ENCODE results near the gene MUC5B.

The MUC5B gene

DNA sequence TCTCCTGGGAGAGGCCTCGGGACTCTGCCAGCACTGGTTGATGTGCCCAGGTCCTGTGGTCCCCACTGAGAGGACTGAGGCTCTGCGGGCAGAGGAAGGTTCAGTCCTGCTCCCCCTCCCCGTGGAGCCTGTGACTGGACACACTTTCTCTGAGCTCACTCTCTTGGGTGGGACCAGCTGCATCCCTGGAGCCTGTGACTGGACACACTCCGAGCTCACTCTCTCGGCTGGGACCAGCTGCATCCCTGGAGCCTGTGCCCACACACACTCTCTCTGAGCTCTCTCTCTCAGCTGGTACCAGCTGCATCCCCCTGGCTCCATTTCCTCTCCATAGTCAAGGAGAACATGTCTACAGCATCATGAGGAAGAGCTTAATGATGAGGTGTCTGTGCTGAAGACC is 47.1 kb downstream of the MUC5B start:
- peak in 1 of 14 donors; percentile 16 for DNase-seq

DNA sequence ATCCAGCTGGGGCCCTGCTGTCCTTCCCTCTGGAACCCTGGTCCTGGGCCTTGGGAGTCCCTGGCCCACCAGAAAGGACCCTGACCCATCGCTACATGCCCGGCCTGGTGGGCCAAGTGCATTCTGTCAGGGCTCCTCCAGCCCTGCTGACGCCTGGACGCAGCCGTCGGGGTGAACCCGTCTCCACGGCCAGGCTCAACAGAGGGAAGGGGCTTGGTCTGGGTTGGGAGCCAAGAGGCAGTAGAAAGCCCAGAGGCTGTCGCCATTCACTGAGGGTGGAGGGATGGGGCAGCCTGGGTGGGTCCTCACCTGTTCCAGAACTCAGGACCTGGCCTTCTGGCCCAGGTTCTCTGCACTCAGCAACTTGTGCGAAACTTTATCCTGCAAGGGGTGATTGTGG is 47.6 kb downstream of the MUC5B start:
- no peak for DNase-seq

DNA sequence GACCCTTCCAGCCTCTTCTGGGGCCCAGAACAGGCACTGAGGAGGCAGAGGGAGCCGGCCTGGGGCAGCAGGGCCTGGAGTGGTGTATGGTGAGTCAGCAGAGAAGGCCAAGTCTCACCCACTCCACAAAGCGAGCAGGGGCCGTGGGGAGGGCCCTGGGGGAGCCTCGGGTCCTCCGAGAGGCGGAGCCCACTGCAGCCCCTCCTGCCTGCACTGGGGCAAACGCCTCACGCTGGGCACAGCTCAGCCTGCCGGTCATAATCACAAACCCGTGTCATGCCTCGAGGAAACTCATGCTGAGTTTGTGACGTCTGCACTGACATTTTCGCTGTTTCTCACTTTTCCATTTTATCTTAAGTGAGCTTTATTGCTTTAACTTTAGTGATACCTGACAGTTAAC is 48.1 kb downstream of the MUC5B start:
- no peak for DNase-seq

DNA sequence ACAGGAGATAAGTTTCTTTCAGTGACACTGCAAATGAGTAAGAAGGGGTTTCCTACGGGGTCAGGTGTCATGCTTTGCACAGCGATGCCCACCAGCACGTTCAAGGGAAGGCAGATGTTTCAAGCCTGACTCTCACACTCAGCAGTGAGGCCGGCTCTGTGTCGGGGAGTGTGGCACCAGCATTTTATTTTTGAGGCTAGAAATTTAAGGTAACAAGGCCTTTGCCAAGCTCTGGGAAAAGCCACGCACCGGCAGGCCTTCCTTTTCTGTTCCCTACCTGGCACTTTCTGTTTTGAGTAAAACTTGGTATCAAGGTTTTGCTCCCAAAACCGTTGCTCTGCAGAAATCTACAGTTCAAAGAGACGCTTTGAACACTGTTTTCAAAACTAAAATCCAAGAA is 48.5 kb downstream of the MUC5B start:
- DNase-seq: no peak

DNA sequence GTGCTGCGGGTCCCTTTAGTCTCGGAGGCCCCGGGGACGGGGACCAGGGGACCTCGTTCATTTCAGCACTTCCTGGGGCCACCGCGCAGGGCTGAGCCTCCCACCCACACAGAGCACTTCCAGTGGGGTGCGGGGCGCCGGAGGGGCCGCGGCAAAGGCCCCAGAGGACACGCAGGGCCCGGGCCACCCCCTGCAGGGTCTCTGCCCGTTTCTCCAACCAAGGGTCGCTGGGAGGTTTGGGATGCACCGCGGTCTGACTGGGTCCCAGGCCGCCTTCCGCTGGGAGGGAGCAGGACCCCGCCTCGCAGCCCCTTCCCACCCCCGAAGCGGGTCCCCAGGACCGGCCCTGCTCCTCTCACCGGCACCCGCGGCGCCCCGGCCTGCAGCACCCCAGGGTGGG is 49.1 kb downstream of the MUC5B start:
- no peak for DNase-seq

DNA sequence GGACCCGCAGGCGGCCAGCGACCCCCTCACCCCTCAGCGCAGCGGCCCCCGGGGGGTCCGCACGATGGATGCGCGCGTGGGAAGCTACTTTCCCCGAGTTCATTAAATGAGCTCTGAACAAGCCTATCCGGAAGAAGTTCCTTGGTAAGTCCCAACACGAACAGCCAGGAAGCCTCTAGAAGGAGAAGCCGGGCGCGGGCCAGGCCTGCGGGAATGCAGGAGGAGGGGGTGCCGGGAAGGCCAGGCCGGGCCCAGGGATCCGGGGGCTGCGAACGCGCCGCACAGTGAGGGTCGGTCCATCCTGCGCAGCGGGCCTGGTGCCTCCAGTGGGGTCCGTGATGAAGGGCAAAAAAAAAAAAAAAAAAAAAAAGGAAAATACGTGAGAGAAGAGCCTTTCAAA is 49.7 kb downstream of the MUC5B start:
- DNase-seq: no peak

DNA sequence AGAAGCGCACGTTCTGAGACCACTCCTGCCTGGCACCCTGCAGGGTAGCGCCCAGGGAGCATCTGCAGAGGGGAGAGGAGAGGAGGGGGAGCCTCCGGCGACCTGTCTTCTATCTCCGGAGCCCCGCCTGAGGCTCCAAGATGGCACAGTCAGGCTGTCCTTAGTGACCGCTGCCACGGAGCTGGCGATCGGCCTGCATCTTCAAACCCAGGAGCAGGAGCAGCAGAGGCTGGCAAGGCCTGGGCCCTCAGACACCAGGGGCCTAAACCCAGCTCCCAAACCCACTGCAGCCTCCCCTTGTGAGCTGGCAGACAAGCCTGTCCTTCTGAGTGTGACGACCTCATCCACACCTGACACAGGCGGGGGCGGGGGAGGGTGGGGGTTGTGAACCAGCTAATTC is 51.6 kb downstream of the MUC5B start:
- no peak for DNase-seq

DNA sequence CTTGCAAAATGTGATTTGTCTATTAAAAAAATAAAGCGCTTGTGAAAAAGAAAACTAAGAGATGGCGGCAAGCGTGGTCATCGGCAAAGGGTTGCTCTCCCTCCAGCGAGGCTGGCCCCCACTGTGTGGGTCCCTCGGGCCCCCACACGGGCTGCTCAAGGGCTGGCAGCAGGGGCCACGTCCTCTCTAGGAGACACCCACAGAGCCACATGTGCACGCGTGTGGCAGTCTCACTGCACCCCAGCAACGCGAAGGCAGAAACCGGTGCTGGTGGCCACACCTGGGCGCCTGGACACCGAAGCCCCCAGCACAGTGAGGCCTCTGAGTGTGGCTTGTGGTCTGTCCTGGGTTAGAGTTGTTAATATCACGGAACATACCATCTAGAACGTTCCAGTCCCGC is 52.2 kb downstream of the MUC5B start:
- DNase-seq: no peak

DNA sequence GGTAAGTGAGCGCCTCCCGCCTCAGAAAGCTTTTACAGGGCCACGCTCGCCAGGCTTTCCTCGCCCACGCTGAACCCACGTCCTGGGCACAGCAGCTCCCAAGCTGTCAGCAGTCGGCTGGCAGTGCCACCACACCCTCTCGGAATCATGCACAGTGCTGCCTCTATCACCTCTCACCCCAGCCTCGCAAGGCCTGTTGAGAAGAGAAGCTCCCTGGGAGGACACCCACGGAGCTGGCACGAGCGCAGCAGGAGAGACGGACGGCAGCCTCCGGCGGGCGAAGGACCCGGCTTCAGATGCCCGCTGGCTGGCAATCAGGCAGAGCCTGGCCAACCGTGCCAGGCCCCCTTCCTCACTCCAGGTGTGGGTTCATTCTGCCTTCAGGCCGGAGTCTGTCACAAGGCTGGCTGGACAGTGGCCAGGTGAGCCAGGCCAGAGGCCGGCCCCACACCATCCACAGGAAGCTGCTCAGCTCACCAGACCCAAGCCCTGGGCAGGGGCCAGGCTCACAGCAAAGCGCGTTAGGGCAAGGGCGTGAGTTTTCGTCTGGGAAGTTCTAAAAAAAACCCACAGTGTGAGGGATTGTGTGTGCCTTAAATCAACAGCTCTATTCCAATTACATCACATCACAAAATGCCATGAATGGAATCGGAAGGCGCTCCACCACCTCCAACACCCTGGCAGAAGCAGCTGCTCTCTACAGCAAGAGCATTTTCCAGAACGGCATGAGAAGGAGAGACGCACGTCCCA is 53.4 kb downstream of the MUC5B start:
- DNase-seq: peak in 2 of 14 donors; percentile 19 to 60

DNA sequence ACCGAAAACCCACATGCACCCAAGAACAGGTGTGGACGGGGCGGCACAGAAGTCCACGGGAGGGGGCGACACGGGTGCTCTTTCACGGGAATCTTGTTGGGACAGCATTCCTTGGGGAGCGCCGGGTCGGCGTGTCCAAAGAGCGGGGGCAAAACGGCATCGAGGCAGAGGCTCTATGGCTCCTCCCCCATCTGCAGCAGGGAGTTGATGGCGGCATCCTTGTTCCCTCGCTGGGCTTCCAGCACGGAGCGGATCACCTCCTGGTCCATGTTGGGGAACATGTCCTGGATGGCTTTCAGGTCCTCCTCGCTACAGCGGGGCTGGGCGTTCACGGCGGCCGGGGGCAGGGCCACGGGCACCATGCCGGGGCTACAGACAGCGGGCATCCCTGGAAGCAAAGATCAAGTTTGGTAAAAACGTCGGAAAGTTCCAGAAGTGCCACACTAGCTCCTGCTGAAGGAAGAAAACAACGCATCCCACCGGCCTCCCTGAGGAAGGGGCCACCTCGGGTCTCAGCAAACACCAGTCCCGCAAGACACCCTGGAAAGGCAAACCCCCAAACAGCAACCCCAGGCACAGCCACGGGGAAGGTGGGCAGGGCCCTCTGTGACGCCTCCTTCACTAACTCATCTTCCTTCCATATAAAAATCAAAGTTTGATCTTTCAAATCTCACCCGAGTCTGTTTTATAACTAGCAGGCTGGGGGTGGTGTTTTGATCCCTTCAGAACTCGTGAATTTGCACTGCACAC is 54.2 kb downstream of the MUC5B start:
- no peak for DNase-seq

DNA sequence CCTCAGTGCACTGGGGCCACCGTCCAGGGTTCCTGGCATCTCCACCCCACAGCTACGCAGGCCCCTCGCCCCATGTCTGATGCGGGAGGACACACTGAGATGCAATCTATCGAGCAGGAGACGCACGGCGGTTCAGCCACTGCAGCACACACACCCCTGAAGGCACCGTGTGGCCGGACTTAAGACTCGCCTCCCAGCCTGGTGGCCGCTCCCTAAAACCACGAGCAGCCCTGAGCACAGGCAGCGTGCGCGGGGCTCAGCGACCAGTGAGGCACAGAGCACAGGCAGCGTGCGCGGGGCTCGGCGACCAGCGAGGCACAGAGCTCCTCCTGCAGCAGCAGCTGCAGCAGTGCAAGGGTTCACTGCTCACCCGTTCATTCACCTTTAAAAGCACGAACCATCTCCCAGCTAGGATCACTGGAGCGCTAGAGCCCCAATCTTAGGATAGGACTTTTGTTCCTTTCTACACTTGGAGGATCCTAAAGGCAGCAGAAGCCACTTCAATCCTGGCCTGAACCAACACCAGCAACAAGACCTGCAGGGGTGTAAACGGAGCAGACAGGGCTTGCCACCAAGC is 55.2 kb downstream of the MUC5B start:
- no peak for DNase-seq

DNA sequence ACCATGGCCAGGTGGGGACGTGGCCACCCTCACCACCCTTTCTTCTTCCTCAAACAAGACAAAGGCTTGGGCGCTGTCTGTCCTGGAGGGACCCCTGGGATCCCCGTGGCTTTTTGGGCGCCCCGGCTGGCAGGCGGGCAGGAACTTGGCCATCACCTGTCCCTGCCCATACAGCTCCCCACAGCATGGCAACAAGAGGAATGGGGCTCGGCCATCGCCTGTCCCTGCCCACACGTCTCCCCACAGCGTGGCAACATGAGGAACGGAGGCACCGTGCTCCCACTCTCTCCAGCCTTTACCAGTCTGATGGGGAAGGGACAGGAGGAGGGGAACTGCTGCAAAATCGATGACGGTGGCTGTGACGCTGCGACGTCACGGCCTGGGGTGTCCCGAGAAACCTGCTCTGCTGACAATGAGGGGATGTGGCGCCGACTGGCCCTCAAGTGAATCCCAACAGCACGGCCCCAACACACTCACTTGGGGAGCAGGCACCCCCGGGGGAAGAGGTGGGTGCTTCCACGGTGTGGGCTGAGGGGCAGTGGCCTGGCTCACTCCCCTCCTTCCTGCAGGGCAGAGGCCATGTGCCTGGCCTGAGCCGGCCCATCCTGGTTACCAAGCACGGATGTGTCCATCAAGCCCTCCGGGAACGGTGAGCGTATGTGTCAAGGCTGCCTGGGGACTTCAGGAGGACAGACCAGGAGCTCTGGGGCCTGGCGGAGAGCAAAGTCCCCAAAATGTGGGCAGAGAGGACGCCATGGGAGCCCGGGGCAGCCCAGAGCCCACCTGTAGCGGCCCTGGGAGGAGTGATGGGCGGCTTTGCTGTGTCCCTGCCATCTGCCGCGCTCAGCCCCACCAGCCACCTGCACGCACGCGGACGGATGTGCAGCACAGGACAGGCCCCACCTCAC is 56.2 kb downstream of the MUC5B start:
- no peak for DNase-seq

DNA sequence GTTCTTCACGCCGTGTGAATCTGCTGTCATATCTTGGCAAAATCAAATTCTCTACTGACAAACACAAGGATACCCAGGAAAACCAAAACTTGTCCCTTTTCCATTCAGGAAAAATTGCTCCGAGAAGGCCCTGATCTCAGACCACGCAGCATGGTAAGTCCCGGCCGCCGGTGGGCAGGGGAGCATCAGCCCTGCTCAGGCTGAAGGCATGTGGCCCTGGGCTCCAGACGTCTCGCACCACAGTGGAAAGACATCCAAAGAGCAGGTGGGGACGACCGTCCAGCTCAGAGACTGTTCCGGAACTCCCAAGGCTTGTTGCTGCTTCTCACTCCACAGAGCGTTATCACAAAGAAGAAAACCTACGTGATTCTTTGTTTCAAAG is 56.8 kb downstream of the MUC5B start:
- DNase-seq: no peak

DNA sequence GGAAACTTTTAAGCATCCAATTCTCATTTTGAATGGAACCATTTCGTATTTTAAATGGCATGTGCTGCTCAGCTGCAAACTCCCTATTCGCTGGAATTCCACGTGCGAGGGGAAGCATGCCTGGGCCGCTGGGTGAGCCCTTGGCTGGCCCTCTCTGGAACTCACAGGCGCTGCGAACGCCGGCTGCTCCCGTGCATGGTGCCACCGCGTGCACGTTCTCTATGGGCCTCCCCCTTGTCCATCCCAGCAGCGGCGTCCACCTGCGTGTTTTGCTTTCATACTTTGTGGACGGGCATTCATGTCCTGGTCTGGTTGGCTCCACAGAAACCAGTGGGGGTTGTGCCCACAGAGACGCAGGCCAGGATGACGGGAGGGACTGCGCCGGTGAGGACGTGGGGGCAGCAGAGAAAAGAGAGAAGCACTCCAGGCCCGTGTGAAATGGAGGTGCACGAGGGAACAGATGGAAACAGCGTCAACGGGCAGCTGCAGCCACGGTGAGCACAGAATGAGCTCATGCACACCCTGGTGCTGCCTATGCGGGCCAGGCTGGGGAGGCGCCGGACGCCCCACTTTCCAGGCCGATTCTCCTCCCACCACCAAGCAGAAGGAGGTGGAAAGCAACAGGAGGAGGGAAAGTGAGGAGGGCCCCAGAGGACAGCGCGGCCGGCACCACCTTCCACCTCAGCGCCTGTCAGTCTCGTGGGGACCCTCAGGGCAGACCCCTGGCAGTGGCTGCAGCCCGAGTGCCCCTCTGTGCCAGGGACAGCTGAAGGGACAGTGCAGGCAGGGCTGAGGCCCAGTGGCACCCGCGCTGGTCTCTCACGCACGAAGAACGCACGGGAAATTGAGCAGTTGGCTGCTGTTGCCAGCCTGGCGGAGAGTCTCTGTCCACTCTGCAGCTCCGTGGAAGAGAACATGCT is 57.5 kb downstream of the MUC5B start:
- DNase-seq: peak in 1 of 14 donors; percentile 55

DNA sequence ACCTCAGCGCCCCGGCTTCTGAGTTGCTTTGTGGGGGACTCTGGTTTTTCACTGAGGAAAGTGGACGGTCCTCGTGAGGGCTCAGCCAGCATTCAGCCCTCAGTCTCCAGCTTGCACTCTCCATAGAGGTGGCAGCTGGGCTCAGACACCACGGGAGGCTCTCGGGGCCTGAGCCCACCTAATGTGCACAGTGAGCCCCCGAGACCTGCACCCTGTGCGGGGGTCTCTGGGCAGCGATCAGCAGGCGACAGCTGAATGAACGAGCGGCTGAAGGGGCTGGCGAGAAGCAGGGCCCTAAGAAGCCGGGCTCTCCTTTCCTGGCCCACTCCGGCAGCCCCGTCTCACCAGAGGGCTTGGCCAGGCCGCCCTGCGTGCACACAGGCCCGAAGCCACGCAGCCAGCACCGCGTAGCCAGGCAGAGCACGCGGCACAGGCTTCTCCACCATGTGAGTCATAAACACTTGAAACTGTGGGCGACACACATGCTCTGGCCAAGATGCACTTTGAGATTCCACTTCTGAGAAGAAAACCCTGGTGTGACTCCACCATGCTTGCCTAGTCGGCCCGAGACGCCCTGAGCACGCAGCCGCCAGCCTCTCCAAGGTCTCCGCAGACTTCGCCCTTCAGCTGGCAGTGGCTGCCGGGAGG is 58.6 kb downstream of the MUC5B start:
- no peak for DNase-seq

DNA sequence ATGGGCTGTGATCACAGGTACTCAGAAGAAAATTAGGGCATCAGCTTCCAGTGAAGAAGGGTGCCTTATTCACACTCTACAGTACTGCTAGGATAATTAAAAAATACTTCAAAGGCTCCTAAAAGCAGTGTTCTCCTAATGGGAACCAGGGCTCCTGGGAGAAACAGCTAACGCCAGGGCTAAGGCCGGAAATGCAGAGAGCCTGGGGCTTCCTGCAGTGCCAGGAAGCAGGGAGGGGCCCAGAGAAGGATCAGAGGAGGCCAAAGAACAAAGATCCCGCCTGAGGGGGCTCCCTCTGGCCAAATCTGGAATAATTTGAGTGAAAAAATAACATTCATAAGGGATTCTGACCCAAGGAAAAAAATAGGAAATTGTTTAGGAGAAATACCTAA is 59.1 kb downstream of the MUC5B start:
- DNase-seq: no peak

DNA sequence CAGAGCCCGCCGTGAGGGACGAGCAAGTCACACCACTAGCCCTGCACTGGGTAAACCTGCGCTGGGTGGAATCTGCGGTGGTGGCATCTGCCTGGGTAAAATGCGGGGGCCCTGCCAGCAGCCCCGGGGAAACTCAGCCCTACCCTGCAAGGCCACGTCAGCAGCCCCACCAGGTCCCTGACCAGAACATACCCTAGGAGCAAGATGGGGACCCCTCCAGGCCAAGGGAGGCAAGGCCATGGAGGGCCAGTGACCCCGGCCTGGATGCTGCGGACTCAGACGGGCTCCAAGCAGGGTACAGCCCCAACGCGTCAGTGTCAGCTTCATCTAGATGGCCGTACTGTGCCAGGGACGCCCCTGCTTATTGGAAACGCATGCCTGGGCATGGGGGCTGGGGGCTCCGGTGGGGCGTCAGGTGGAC is 60.2 kb downstream of the MUC5B start:
- no peak for DNase-seq

DNA sequence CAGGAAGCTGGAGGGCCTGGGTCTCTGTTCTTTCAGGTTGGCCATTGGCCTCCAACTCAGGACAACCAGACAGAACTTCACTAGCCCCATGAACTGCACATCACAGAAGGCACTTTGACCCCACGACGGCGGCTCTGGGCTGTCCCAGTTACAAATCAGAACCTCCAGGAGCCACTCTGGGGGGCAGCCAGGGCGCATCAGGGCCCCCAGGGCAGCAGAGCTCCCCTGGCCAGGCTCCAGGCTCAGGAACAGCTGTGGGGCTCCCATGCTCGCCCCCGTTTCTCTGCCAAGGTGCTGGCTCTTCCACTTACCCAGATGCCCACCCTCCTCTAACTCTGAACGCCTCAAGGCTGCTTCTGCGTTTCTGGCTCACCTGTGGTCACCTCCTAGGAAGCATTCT is 61.0 kb downstream of the MUC5B start:
- DNase-seq: no peak

DNA sequence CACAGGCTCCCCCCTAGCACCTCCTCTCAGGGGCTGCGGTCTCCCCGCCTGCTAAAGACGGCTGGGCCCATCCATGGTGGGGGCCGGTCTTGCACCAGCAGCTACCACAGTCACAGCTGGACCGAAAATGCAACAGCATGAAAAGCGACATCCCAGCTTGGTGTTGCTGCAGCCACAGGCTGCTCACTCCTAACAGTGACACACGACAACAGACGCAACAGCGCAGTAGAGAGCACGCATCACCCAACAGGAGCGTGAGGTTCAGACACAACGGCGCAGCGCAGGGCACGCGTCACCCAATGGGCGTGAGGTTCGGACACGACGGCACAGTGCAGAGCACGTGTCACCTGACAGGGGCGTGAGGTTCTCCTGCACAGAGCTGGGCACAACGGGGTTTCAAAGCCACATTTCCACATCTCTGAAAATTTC is 62.5 kb downstream of the MUC5B start:
- DNase-seq: no peak

DNA sequence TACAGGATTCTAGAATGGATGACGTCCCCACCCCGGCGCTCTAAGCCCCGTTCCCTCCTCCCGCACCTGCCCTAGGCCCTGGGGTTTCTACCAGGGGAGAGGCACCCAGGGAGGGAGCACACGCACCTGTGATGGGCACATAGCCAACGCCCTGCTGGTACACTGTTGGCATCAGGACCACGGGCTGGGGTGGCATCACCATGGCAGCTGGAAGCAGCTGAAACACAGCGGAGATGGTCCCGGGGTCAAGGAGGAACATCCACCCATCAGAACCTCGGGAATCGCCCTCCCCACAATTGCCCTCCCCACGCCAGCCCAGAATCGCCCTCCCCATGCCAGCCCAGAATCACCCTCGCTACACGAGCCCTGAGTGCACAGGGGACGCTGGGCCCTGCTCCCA is 63.0 kb downstream of the MUC5B start:
- DNase-seq: no peak

DNA sequence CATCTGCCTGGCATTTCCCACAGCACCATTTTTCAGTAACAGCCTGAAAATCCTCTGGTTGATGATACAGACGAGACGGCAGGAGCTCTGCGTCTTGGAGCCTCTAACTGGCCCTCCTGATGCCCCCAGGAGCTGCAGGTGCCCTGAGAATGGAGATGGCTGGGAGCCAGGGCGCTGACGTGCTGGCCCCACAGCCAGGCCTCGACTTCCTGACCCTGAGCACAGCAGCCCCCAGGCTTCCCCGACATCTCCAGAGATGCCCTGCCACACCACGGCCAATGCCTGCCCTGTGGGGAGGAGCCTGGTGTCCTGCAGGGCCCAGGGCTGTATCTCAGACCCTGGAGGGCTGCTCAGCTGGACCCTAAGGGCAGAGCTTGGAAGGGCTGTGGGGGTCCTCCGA is 65.1 kb downstream of the MUC5B start:
- DNase-seq: no peak

Data from C1 segment of cervical spinal cord (tissue), 14 donors.